CD14-positive monocyte (primary cell): Measurements from ENCODE around the gene RELN. TPM values are rescaled to one million over a fixed set of nuclear protein-coding genes. Genes with fewer than 3 reads are reported as not detected.

Experiments
- DNase-seq, 3 donors: peaks; one replicate each; pipeline ENCODE4 v3.0.0-alpha.2; 2011 to 2022
- H2AFZ ChIP-seq: 2 replicates; pipeline ENCODE4 v1.6.0; 2012; ENCODE audit warnings: mild to moderate bottlenecking, low read depth, low read length, inconsistent platforms; ENCODE audit not compliant: insufficient read depth, poor library complexity, severe bottlenecking
- H3K27ac ChIP-seq, 2 donors: 1 replicate in 1 of 2; 2 replicates in 1 of 2; pipeline ENCODE4 v1.5.1; 2012 to 2013; ENCODE audit warnings: low read length in 2 of 2, control low read depth in 1 of 2, inconsistent platforms in 1 of 2, low read depth in 1 of 2, mild to moderate bottlenecking in 1 of 2
- H3K27me3 ChIP-seq, 2 donors: one replicate each; pipeline versions ENCODE4 v1.6.0 to v1.6.1; 2011 to 2013; ENCODE audit warnings: low read length in 2 of 2; ENCODE audit not compliant: control insufficient read depth in 2 of 2, insufficient read depth in 2 of 2
- H3K36me3 ChIP-seq, 2 donors: replicated peaks in 1 of 2; 1 replicate in 1 of 2; 2 replicates in 1 of 2; pipeline versions ENCODE4 v1.5.1 to v1.6.1; 2012 to 2013; ENCODE audit warnings: low read length in 2 of 2, control low read depth in 1 of 2, inconsistent platforms in 1 of 2, mild to moderate bottlenecking in 1 of 2; ENCODE audit not compliant: insufficient read depth in 2 of 2, control insufficient read depth in 1 of 2
- H3K4me1 ChIP-seq, 2 donors: 1 replicate in 1 of 2; 2 replicates in 1 of 2; pipeline versions ENCODE4 v1.5.1 to v1.6.1; 2012 to 2013; ENCODE audit warnings: low read length in 2 of 2, control low read depth in 1 of 2, inconsistent platforms in 1 of 2, mild to moderate bottlenecking in 1 of 2, moderate library complexity in 1 of 2; ENCODE audit not compliant: insufficient read depth in 2 of 2, control insufficient read depth in 1 of 2
- H3K4me2 ChIP-seq: replicated peaks from 2 replicates; pipeline ENCODE3; 2012; ENCODE audit warnings: low read length, moderate library complexity, mild to moderate bottlenecking; ENCODE audit not compliant: poor library complexity, severe bottlenecking; ENCODE audit errors: extremely low read depth
- H3K4me3 ChIP-seq, 3 experiments: fragments of 200-600 bp in 1 of 3; sonication (generic) in 1 of 3; replicated peaks in 1 of 3; 1 replicate in 2 of 3; 2 replicates in 1 of 3; pipeline ENCODE4 v1.5.1; 2011 to 2013; ENCODE audit warnings: low read length in 3 of 3, mild to moderate bottlenecking in 3 of 3, control low read depth in 2 of 3, low read depth in 2 of 3, inconsistent platforms in 1 of 3, moderate library complexity in 1 of 3
- H3K79me2 ChIP-seq: 2 replicates; pipeline ENCODE4 v1.6.0; 2012; ENCODE audit warnings: mild to moderate bottlenecking, control low read depth, inconsistent platforms, low read length, moderate library complexity; ENCODE audit not compliant: insufficient read depth
- H3K9ac ChIP-seq: 2 replicates; pipeline ENCODE4 v1.6.0; 2017; ENCODE audit warnings: low read length, mild to moderate bottlenecking; ENCODE audit not compliant: insufficient read depth, poor library complexity, severe bottlenecking
- H3K9me3 ChIP-seq, 2 donors: replicated peaks in 1 of 2; 1 replicate in 1 of 2; 2 replicates in 1 of 2; pipeline versions ENCODE4 v1.5.1 to v1.6.1; 2012 to 2013; ENCODE audit warnings: low read length in 2 of 2, control low read depth in 1 of 2; ENCODE audit not compliant: control insufficient read depth in 1 of 2, insufficient read depth in 1 of 2
- H4K20me1 ChIP-seq: 2 replicates; pipeline ENCODE4 v1.6.0; 2012; ENCODE audit warnings: mild to moderate bottlenecking, low read length, control low read depth, moderate library complexity; ENCODE audit not compliant: insufficient read depth
- H3K27ac Mint-ChIP-seq, 7 donors: one replicate each; pipeline ENCODE4 v1.8.0; 2020; ENCODE audit warnings: mild to moderate bottlenecking in 7 of 7, mixed read lengths in 7 of 7, moderate library complexity in 6 of 7, inconsistent platforms in 2 of 7
- H3K27me3 Mint-ChIP-seq, 3 donors: one replicate each; pipeline ENCODE4 v1.8.0; 2021 to 2022; ENCODE audit warnings: low read depth in 3 of 3, mild to moderate bottlenecking in 3 of 3, mixed read lengths in 3 of 3, moderate library complexity in 3 of 3, inconsistent platforms in 1 of 3
- H3K36me3 Mint-ChIP-seq, 2 donors: one replicate each; pipeline ENCODE4 v1.8.0; 2020; ENCODE audit warnings: mixed read lengths in 2 of 2, inconsistent platforms in 1 of 2, mild to moderate bottlenecking in 1 of 2
- H3K4me1 Mint-ChIP-seq: one replicate; pipeline ENCODE4 v1.8.0; 2020; ENCODE audit warnings: mild to moderate bottlenecking, mixed read lengths
- H3K4me3 Mint-ChIP-seq, 2 donors: one replicate each; pipeline ENCODE4 v1.8.0; 2020; ENCODE audit warnings: mild to moderate bottlenecking in 2 of 2, mixed read lengths in 2 of 2, moderate library complexity in 1 of 2
- H3K9me3 Mint-ChIP-seq, 7 donors: one replicate each; pipeline ENCODE4 v1.8.0; 2020 to 2022; ENCODE audit warnings: mixed read lengths in 7 of 7, mild to moderate bottlenecking in 6 of 7, moderate library complexity in 6 of 7, inconsistent platforms in 2 of 7
- CTCF ChIP-seq: fragments of 200-600 bp; IDR thresholded peaks from one replicate; pipeline ENCODE4 v1.8.0; 2022; ENCODE audit warnings: antibody characterized with exemption, mild to moderate bottlenecking
- intact Hi-C, 2 donors: fragments of 100-400 bp; cut with micrococcal nuclease; formaldehyde crosslinking; loops; one replicate each; pipeline versions ENCODE4 v1.15.0 to v1.15.1; 2023
- polyA plus RNA-seq, 3 donors: library from polyadenylated mRNA; depleted of rRNA in 1 of 3; unstranded in 2 of 3; stranded (reverse) in 1 of 3; fragments of 300-500 nt in 2 of 3; fragments of >200 nt in 1 of 3; fragmentation: Illumina TruSeq in 2 of 3; gene quantifications; 1 replicate in 2 of 3; 2 replicates in 1 of 3; pipeline ENCODE4 v1.2.3, GENCODE V29; 2012 to 2021

The RELN gene
- polyA plus RNA-seq, 3 donors = not detected

- Histone ChIP-seq H3K36me3 (no peaks in the 10 kb centered on the region), H3K27ac (no peak overlapping the region), H3K4me2 (no peak overlapping the region), H4K20me1 (no peaks in the 10 kb centered on the region), H3K4me3 (no peak overlapping the region), H3K9me3 (no peaks in the 10 kb centered on the region), H3K4me1 (no peaks in the 10 kb centered on the region), H3K79me2 (no peaks in the 10 kb centered on the region), H3K27me3 (no peaks in the 10 kb centered on the region), H2AFZ (no peak overlapping the region), H3K9ac (no peak overlapping the region)
- no peak for TF ChIP-seq CTCF
- Mint-ChIP-seq H3K27ac (no peak overlapping the region), H3K4me1 (no peaks in the 10 kb centered on the region), H3K4me3 (no peak overlapping the region), H3K9me3 (peaks cover 0 to 8% (median 0%) of the 10 kb centered on the region in 7 donors), H3K36me3 (no peaks in the 10 kb centered on the region), H3K27me3 (no peaks in the 10 kb centered on the region)
- intact Hi-C loops = no loop called here
- no peak for DNase-seq
Measured at GRCh38 chr7:103856929-103857328, 132.5 kb downstream of the RELN start.

GRCh38 chr7:103855671-103856070 is 133.8 kb downstream of the RELN start:
- H3K36me3 ChIP-seq = no peaks in the 10 kb centered on the region
- H3K9ac ChIP-seq = no peak overlapping the region
- no peak overlapping the region for H3K27ac ChIP-seq
- no peak overlapping the region for H3K4me3 Mint-ChIP-seq
- H3K36me3 Mint-ChIP-seq = no peaks in the 10 kb centered on the region
- H3K4me1 ChIP-seq = no peaks in the 10 kb centered on the region
- no peak overlapping the region for H3K4me2 ChIP-seq
- H3K27me3 Mint-ChIP-seq = no peaks in the 10 kb centered on the region
- no peaks in the 10 kb centered on the region for H3K79me2 ChIP-seq
- H3K27ac Mint-ChIP-seq = no peak overlapping the region
- DNase-seq = no peak
- H4K20me1 ChIP-seq = no peaks in the 10 kb centered on the region
- H2AFZ ChIP-seq = no peak overlapping the region
- intact Hi-C loops = no loop called here
- H3K27me3 ChIP-seq = no peaks in the 10 kb centered on the region
- no peaks in the 10 kb centered on the region for H3K4me1 Mint-ChIP-seq
- H3K4me3 ChIP-seq = no peak overlapping the region
- TF ChIP-seq CTCF = no peak
- no peaks in the 10 kb centered on the region for H3K9me3 ChIP-seq
- peaks cover 0 to 8% (median 0%) of the 10 kb centered on the region in 7 donors for H3K9me3 Mint-ChIP-seq
